Measurements from ENCODE around the gene HERC2.
"Not testable (repeated sequence)": the region's sequence is repeated elsewhere in the genome, so short reads cannot be mapped to it uniquely, and the experiment has no call there.

Gene HERC2

DNA sequence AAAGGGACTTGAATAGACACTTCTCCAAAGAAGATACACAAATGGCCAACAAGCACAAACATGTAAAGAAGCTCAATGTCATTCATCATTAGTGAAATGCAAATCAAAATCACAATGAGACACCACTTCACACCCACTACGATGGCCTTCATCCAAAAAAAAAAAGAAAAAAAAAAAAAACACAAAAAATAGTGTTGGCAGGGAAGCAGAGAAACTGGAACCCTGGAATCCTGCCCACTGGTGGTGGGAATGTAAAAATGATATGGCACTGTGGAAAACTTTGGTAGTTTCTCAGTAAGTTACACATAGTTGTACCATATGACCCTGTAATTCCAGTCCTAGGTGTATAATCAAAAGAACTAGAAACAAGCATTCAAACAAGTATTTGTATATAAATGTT, 94.7 kb downstream of the HERC2 start:
- DNase-seq (ENCODE audit: low spot score), result not testable (repeated sequence)

DNA sequence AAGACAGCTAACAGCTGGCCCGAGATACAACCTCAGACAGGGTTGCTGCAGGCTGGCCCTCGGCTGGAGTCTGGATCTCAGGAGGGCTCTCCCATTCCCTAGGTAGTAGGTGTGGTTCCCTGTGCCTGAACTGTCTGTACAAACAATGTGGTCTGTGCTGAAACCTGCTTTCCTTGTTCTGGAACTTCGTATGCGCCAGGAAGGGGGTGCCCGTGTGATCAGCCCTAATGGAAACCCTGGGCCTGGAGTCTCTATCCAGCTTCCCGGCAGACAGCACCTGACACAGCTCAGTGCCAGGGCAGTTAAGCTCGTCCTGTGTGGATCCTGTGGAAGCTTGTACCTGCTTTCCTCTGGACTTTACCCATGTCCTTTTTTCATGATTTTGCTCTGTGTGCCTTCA, 99.4 kb downstream of the HERC2 start:
- DNase-seq (ENCODE audit: low spot score), result not testable (repeated sequence)

DNA sequence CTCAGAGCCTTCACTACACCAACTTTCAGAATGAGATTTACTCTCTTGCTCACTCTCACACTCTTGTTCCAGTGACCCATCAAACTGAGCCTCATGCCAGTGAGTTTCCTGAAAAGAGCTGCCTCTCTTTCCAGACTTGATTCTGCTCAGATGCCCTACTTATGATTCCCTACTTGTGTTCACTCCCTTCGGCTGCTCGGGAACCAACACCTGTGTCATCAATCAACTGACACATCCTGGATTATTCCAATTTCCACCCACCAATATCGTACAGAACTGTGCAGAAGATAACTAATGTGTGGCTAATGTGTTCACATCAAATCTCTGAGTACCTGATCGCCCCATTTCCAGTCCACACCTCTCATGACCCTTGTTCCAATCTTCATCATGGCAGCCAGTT, 100.3 kb downstream of the HERC2 start:
- not testable (repeated sequence) for DNase-seq (ENCODE audit: low spot score)

DNA sequence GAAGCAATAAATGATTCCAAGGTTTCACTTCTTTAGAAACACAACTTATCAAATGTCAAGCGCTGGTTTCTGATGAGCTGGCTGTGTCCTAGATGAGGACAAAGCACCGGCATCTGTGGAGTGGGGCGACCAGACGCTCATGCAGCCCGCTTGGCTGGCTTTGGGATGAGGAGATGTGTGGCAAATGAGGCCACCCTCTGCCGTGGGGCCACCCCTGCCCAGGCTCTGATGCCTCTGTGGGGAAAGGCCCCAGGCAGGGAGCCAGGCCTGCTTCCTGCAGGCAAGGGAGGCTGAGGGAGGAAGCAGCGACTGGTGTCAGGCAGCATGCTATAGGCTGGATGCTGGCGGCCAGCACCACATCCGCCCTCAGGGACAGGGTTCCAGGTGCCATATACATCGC, 102.9 kb downstream of the HERC2 start:
- DNase-seq (ENCODE audit: low spot score), result no peak

DNA sequence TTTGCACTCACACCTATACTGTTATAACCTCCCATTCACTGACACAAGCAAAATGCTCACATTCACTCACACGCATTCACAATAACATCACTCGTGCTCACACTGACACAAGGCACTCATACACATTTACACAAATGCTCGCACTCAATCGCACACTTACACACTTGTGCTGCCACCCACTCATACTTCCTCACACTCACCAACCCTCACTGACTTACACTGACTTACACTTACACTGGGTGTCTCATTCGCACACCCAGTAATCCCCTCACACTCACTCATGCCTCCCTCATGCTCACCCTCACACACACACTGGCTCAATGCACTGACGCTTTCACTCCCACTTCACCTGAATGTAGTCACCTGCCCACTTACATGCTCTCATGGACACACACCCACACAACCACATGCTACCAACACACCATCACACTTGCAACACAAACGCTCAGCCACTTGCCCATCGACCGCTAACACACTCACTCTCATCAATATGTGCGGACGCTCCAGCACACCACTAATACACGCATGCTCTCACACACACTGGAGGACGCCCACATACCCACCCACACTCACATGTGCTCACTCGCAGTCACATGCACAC, 104.9 kb downstream of the HERC2 start:
- not testable (repeated sequence) for DNase-seq (ENCODE audit: low spot score)

DNA sequence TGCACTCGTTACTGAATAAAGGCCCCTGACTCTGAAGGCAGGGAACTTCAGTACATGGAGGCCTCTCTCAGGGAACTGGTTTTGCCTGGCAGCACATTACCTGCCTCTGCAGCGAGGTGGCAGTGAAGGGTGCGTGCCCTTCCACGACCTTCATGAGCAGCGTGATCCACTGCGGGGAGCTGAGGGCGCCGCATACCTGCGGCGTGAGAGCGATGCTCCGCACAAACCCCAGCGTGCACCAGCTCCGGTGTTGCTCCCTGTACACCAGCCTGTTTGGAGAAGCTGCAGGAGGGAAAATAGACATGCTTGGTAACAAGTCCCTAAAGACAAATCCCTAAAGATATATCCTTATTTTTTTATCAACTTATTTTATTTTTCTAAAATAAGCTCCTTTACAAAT, 106.5 kb downstream of the HERC2 start:
- not testable (repeated sequence) for DNase-seq (ENCODE audit: low spot score)

DNA sequence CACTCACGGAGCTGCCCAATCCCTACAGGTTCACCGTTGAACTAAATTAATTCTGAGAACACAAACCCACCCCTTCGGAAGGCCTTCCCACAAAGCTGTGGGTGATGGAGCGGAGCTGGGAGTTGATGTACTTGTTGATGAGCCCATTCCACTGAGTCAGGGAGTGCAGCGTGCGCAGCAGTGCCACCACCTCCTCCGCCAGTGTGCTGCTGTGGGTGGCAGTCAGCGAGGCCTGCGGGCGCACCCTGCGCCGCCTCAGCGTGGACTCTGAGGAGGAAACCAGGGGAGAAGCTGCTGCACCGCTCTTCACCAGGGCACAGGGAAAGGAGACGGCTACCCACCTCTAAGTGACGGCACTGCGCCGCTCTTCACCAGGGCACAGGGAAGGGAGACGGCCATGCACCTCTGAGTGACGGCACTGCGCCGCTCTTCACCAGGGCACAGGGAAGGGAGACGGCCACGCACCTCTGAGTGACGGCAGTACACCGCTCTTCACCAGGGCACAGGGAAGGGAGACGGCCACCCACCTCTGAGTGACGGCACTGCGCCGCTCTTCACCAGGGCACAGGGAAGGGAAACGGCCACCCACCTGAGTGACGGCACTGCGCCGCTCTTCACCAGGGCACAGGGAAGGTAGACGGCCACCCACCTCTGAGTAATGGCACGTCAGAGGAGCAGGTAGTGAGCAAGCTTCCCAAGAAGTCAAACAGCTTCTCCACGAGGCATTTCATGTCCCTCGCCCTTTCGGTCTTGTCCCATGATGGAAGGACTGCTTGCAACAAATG, 107.8 kb downstream of the HERC2 start:
- DNase-seq (ENCODE audit: low spot score), result not testable (repeated sequence)

DNA sequence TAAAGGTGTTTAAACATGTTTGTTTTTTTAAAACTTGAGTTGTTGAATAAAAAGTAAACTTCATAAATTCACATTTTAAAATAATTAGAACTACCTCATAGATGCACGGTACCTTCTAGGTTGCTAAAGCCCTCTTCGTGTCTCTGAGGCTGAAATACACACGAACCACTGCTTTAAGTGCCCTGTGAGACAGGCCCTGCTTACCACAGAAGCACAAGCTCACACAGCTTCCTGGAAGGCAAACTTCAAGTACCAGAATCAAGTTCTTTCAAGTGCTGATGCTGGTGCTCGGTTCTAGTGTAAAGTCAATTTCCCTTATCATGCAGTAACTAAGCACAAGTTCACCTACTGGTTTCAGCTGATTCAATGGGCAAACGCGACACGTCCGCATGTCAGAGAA, 108.6 kb downstream of the HERC2 start:
- DNase-seq (ENCODE audit: low spot score), result not testable (repeated sequence)

DNA sequence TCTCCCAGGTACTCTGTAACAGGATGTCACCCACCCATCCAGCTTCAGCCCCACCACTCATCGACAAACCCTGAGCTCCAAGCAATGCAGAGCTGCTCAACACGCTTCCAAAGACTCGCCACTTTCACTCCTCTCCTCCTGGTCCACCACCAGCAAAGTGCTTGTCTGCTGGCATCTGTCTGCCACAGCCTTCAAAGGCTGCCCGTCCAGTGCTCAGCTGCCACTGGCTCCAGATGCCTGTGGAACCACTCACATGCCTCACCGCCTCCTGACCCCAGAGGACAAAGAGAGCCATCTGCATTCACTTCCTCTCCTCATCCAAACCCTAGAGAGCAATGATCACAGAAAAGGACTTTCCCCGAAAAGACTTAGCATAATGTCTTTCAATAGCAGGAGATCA, 113.4 kb downstream of the HERC2 start:
- no peak for DNase-seq (ENCODE audit: low spot score)

DNA sequence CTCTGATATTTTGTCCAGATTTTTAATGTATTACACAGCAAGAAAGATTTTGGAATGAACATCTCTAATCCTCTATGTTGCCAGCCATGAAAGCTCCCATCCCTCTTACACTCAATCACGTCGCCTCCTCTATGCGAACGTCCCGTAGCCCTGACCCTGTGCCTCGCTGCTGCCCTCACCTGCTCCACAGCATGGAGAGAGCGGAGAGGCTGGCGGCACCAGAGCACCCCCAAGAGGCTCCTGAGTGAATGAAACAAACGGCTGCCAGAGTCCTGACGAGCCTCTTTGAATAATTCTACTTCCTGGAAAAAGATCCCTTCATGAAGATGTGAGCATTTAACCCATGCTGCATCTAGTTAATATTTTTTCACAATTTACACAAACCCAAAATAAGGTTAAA, 116.3 kb downstream of the HERC2 start:
- DNase-seq (ENCODE audit: low spot score), result not testable (repeated sequence)

DNA sequence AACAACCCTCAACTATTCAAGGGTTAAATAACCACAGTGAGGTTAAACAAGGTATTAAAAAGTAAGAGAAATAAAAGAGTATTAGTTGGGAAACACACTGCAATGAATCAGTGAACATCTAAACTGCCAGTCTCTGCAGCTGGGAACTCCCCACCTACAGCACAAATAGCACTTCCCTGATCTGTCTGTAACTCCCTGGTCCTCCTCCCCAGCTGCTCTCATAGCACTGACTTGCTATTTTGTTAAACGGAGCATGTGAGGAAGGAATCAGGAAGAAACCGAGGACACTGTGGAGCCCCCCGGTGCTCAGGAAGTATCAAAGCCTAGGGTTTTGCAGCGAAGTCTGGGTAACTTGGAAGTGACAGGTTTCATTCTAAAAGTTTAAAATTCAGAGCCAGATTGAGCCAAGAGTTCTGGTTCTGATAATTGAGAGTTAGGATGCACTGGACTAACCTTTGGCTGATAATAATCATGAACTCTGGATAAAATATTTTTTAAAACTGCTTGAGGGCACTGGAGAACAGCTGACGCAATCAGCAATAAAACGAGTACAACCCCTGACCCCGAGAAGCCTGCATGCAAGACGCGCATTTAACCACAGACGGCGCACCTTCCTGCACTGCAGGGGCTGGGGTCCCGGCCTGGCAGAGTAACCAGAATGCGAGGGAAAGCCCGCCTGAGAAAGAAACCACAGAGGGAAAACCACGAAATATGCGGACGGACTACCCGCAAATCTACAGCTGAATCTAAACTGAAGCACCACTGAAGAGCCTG, 118.7 kb downstream of the HERC2 start:
- not testable (repeated sequence) for DNase-seq (ENCODE audit: low spot score)

DNA sequence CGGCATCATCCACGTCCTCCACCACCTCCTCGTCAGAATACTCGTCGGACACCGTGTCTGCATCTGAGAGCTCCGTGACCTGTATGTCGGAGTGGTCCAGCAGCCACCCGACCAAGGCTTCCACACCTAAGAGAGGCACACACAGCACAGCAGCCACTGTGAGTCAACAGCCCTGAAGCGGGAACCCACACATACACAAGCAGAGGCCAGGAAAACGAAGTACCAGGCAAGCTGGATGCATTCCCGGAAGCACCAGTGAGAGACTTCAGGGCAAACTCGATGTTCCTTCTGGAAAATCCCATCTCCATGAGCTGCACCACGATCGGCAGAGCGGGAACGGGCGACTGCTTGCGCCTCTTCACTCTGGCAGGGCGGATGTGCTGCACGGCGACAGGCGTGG, 119.9 kb downstream of the HERC2 start:
- not testable (repeated sequence) for DNase-seq (ENCODE audit: low spot score)

DNA sequence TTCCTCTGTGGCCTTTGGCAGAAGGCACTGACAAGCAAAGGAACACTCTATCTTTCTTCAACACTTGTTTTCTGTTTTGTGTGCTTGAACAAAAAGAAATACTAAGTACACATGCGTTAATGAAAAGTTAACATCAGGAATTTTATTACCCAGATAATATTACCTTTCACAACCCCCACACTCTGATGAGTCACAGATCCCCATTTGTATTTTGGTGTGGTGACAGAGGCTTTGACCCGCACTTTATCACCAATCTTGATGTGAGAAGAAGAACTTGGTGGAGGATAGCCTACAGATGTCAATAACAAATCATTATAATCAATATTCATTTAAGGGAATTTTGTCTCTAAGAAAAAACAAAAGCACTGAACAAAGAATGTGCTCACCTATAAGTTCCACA, 123.8 kb downstream of the HERC2 start:
- DNase-seq (ENCODE audit: low spot score), result not testable (repeated sequence)

DNA sequence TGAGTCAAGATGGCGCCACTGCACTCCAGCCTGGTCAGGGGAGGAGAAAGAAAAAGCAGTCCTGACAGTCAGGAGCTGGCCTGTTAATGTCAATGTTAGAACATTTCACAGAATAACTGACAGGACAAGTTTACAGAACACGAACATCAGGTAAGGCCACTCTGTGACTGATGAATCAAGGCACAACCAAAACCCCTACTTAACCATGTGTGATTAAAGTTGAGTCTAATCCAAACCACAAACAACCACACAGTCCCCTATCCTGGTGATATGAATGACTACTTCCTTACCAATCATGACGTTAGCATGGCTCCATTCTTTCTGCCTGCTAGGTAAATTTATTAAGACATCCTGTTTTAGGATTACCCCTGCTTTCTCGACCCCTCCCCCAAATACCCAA, 124.3 kb downstream of the HERC2 start:
- DNase-seq (ENCODE audit: low spot score), result not testable (repeated sequence)

DNA sequence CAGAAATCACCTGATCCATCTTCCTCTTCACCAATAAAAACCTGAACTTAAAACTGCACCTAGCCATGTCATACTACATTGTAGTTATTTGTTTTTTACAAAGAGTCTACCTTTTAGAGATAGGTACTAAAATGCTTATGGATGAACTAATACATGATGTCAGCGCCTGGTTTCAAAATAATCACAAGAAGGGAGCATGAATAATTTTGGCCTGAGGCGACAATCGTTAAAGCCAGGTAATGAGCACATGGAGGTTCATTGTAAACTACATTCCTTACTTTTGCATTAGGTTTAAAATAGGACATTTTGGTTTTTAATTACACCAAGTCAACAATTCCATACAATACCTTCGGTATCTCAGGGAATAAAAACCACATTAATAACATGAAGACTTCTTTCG, 125.4 kb downstream of the HERC2 start:
- DNase-seq (ENCODE audit: low spot score), result not testable (repeated sequence)

DNA sequence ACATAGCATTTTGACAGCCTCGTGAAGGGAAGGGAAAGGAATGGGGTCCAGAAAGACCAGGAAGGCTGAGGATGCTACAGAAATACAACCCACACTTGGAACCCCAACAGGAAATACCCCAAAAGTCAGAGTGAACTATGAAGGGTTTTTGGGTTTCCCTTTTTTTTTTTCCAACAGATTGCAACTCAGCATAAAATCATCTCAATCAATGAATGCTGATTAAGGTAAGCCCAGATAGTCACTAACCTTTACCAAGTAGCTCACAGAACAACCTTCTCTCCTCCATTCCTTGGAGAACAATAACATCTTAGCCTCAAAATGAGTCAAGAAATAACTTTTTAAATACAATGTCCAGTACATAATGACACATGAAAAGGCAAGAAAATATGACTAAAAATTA, 129.2 kb downstream of the HERC2 start:
- no peak for DNase-seq (ENCODE audit: low spot score)

DNA sequence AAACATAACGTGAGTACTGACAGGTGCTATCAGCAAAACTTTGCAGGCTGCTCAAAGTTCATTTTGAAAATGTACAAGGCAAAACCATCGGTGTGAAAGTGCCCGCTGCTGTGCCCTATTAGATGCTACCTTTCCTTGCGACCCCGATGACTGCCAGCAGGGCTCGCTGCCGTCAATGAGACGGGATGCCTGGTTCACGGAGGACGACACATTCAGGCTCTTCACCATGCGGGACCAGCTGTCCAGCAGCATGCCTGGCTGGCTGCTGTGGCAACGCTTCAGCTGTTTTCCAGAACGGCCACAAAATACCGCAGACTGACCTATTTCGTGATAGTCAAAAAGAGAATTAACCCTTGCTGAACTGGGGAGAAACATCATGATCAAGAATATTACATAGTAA, 130.1 kb downstream of the HERC2 start:
- no peak for DNase-seq (ENCODE audit: low spot score)

DNA sequence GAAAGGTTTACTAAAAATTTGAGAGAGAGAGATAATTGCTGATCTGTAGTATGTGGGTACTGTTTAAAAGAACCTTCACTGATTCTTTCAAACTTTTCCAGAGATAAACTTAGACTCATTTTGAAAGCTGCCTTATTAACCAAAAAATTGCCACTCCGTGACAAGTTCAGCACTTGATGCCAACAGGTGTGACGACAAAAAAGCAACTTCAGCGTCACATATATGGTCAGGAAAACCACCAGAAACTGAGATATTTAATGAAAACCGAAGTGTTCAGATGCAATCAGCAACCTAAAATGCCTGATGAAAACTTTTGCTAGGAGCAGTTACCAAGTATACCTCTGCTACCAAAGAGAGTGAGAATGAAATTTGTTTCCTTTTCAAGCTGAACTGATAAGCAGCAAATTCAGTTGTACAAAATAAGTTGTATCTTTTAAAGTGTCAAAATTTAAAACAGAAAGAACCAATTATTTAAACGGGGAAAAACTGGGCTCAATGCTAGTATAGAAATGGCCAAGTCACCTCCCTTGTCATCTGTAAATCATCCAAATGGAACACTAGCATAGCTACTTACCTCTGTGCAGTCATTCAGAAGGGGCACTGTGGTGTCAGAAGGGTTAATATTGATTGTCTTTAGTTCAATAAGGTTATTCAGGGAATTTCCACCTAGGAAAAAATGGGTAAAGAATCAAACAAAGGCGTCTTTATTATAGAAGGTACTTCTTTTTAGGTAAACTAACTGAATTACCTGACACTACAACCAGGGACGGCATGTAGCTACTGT, 131.4 kb downstream of the HERC2 start:
- DNase-seq (ENCODE audit: low spot score), result no peak

DNA sequence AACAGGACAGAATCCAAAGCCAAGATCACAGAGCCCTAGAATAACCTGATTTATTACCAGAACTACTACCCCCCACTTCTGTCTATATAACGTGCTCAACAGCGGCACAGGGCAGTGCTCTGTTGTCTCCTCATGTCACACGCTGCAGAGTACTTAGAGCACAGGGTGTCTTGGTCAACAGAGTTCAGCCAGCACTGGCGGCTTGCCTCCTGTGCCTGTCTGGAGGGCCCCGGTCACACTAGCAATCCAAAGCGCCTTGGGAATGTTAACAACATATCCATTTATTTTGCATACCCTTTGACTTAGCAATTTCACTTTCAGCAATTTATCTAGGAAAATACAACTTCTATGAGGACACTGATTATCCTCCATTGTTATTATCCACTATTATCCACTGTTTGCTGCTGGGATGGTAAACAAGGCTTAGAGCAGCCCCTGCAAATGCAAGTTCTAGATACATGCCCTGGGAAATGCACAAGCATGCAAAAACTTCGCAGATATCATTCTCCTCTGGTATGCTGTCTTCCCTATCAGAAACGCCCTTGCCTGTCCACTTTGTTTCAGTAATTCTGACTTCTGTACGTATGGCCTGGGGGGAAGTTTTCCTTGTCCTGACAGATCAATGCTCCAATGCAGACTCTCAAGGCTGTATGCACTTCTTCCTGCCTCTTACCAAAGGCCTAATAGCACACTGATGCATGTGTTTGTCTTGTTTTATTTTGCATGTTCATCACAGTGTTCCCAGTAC, 136.7 kb downstream of the HERC2 start:
- no peak for DNase-seq (ENCODE audit: low spot score)

DNA sequence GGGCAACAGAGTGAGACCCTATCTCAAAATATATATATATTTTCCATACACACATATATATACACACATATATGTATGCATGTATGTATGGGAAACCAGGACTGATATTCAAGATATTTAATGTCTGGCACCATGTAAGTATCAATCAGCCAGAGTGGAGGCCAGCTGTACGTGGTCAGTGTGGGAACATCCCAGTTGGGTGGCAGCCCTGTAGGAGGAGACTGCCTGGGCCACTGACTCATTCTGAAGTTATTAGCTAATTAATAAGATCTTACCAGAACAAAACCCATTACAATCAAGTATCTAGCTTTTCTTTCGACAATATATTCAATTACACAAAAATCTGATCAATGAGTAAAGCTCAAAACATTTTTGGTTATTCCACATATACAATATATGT, 137.8 kb downstream of the HERC2 start:
- no peak for DNase-seq (ENCODE audit: low spot score)

DNA sequence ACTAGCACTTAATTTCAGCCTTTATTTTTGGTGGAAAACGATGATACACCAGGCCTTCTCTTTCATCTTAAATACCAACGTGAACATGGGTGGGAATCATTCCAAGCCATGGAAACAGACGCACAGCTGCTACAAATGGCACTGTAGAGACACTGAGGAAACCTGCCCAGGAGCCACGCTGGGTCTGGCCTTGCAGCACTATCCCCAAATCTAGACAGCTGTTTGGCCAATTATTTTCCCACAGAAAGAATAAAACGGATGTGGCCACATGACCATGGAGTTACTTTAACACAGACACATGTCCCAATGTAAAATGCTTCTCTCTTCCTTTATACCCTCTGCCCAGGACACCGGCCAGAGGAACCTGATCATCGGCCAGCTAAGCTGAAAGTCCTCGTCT, 139.2 kb downstream of the HERC2 start:
- DNase-seq (ENCODE audit: low spot score), result no peak

DNA sequence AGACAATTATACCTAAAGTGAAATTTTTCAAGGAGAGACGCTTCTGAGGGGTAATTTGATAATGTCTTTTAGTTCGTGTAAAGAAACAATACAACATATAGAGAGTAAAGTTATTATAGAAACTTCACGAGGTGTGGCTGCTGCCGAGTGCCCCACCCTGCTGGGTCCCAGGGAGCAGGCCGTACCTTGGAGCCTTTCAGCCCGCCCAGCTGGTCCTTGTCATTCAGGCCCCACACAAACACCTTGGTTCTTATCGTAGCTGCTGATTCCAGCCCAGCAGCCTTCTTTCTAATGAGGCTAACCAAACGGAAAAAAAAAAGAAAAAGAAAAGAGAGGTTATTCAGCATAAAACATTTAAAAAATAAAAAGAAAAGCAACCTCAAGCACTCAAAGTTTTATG, 139.8 kb downstream of the HERC2 start:
- no peak for DNase-seq (ENCODE audit: low spot score)
